HG02759 (cell line): ENCODE measurements around the gene TRPV4.
"Not testable (repeated sequence)": the region's sequence is repeated elsewhere in the genome, so short reads cannot be mapped to it uniquely, and the experiment has no call there.

ENCODE experiments used
- ATAC-seq: cut with Tn5 transposase; IDR thresholded peaks from one replicate; pipeline ENCODE4 v1.9.1; 2021; ENCODE audit warnings: mild to moderate bottlenecking, moderate library complexity; ENCODE audit not compliant: unreplicated experiment

Gene TRPV4

GRCh38 chr12:109861689-109862314 is 28.6 kb upstream of the TRPV4 start:
- no peak for ATAC-seq

GRCh38 chr12:109860977-109861376 is 27.8 kb upstream of the TRPV4 start:
- no peak for ATAC-seq

GRCh38 chr12:109858764-109859163 is 25.6 kb upstream of the TRPV4 start:
- ATAC-seq = no peak

GRCh38 chr12:109857715-109858114 is 24.5 kb upstream of the TRPV4 start:
- no peak for ATAC-seq

GRCh38 chr12:109855377-109855776 is 22.2 kb upstream of the TRPV4 start:
- ATAC-seq = no peak

- ATAC-seq = not testable (repeated sequence)
Observed at GRCh38 chr12:109850518-109850917, 17.3 kb upstream of the TRPV4 start.

GRCh38 chr12:109847142-109847735 is 14.0 kb upstream of the TRPV4 start:
- ATAC-seq = no peak

- no peak for ATAC-seq
Observed at GRCh38 chr12:109845824-109846205, 12.6 kb upstream of the TRPV4 start.

GRCh38 chr12:109844983-109845823 is 12.0 kb upstream of the TRPV4 start:
- peak; percentile 88 for ATAC-seq

- ATAC-seq = no peak
Observed at GRCh38 chr12:109844091-109844490, 10.9 kb upstream of the TRPV4 start.

GRCh38 chr12:109842021-109842420 is 8.8 kb upstream of the TRPV4 start:
- ATAC-seq = no peak

- no peak for ATAC-seq
Observed at GRCh38 chr12:109841356-109841755, 8.2 kb upstream of the TRPV4 start.

- ATAC-seq = no peak
Observed at GRCh38 chr12:109840305-109841074, 7.3 kb upstream of the TRPV4 start.

GRCh38 chr12:109839444-109839843 is 6.2 kb upstream of the TRPV4 start:
- ATAC-seq = no peak

GRCh38 chr12:109836916-109837315 is 3.7 kb upstream of the TRPV4 start:
- no peak for ATAC-seq

- ATAC-seq = no peak
Observed at GRCh38 chr12:109835827-109836226, 2.6 kb upstream of the TRPV4 start.

- ATAC-seq = no peak
Observed at GRCh38 chr12:109832541-109833306, 474 bp downstream of the TRPV4 start.

- no peak for ATAC-seq
Observed at GRCh38 chr12:109831929-109832328, 1.3 kb downstream of the TRPV4 start.

GRCh38 chr12:109831365-109831764 is 1.8 kb downstream of the TRPV4 start:
- no peak for ATAC-seq

GRCh38 chr12:109830718-109831117 is 2.5 kb downstream of the TRPV4 start:
- ATAC-seq = no peak

GRCh38 chr12:109830267-109830666 is 2.9 kb downstream of the TRPV4 start:
- ATAC-seq = no peak
